HCT116 (cell line): ENCODE data around the gene KRT6C. TPM values are rescaled to one million over a fixed set of nuclear protein-coding genes. Genes with fewer than 3 reads are reported as not detected.

Experiments used
- ATAC-seq: fragments of 200-7000 bp; cut with Tn5 transposase; 2 replicates; pipeline ENCODE4 v1.9.1; 2020; ENCODE audit warnings: mild to moderate bottlenecking, moderate library complexity
- BruUV-seq: library from RNA; stranded (reverse); fragments of 400-500 nt; replicated peaks from 2 replicates; lab custom pipeline; 2021; lab: Mats Ljungman, UMichigan
- CTCF ChIA-PET: fragments of 300-600 bp; sonication (Branson Sonifier 250); formaldehyde crosslinking; loops from one replicate; lab custom pipeline; 2021; ENCODE audit warnings: antibody characterized with exemption; lab: Charles Lee
- POLR2A ChIA-PET: fragments of 300-600, 350-600 bp; sonication (Branson Sonifier 250); formaldehyde crosslinking; loops from one replicate; lab custom pipeline; 2021; ENCODE audit warnings: antibody characterized with exemption; lab: Charles Lee
- RAD21 ChIA-PET, 2 experiments: fragments of 300-600 bp; sonication (Branson Sonifier 250); formaldehyde crosslinking; loops; one replicate each; lab custom pipeline; 2023; ENCODE audit warnings: low total read pairs in 2 of 2; ENCODE audit not compliant: uncharacterized antibody in 2 of 2, unreplicated experiment in 2 of 2, low non-redundant PET in 1 of 2; lab: Charles Lee
- DNase-seq: peaks from one replicate; pipeline ENCODE4 v3.0.0-alpha.2; 2010; ENCODE audit warnings: low read depth, low spot score
- H2AFZ ChIP-seq: fragments of 200-600 bp; shearing (Covaris generic), sonication (generic); 2 replicates; pipeline ENCODE4 v1.6.1; 2017; ENCODE audit warnings: low read depth, mixed run types, mixed read lengths, antibody characterized with exemption, low read length; ENCODE audit not compliant: poor library complexity, severe bottlenecking
- H3K27ac ChIP-seq: 2 replicates; pipeline ENCODE4 v1.5.1; 2012; ENCODE audit warnings: low read depth, low read length
- H3K27me3 ChIP-seq: fragments of 200-600 bp; sonication (generic); 2 replicates; pipeline ENCODE4 v1.6.1; 2016; ENCODE audit warnings: mixed run types, low read length, mixed read lengths; ENCODE audit not compliant: insufficient read depth
- H3K36me3 ChIP-seq, 2 experiments: fragments of 200-500 bp in 1 of 2; fragments of 200-600 bp in 1 of 2; sonication (Bioruptor generic) in 1 of 2; sonication (generic) in 1 of 2; 2 replicates each; pipeline versions ENCODE4 v1.5.1 to v1.6.1; 2014 to 2016; ENCODE audit warnings: low read length in 2 of 2, inconsistent platforms in 1 of 2, mixed read lengths in 1 of 2, mixed run types in 1 of 2; ENCODE audit not compliant: insufficient read depth in 2 of 2, control insufficient read depth in 1 of 2
- H3K4me1 ChIP-seq, 2 experiments: fragments of 200-600 bp in 1 of 2; sonication (generic) in 1 of 2; 2 replicates each; pipeline versions ENCODE4 v1.5.1 to v1.6.1; 2012 to 2017; ENCODE audit warnings: low read length in 2 of 2, inconsistent platforms in 1 of 2, mild to moderate bottlenecking in 1 of 2, mixed read lengths in 1 of 2, mixed run types in 1 of 2, moderate library complexity in 1 of 2; ENCODE audit not compliant: insufficient read depth in 2 of 2, control insufficient read depth in 1 of 2
- H3K4me2 ChIP-seq: fragments of 200-600 bp; sonication (generic); 2 replicates; pipeline ENCODE4 v1.6.1; 2017; ENCODE audit warnings: mixed run types, low read length, mixed read lengths
- H3K4me3 ChIP-seq, 2 experiments: fragments of 200-600 bp in 1 of 2; sonication (generic) in 1 of 2; replicated peaks in 1 of 2; 2 replicates each; pipeline ENCODE4 v1.5.1; 2011 to 2016; ENCODE audit warnings: low read length in 2 of 2, control low read depth in 1 of 2, low read depth in 1 of 2, mild to moderate bottlenecking in 1 of 2, mixed read lengths in 1 of 2, mixed run types in 1 of 2
- H3K79me2 ChIP-seq: fragments of 200-600 bp; sonication (generic); 2 replicates; pipeline ENCODE4 v1.6.1; 2017; ENCODE audit warnings: mild to moderate bottlenecking, mixed run types, low read length, moderate library complexity, mixed read lengths; ENCODE audit not compliant: insufficient read depth
- H3K9ac ChIP-seq: fragments of 200-600 bp; sonication (generic); 2 replicates; pipeline ENCODE4 v1.6.1; 2016; ENCODE audit warnings: low read length, mixed read lengths
- H3K9me2 ChIP-seq: fragments of 200-600 bp; sonication (generic), shearing (Covaris generic); 2 replicates; pipeline ENCODE4 v1.6.1; 2017; ENCODE audit warnings: mixed run types, mild to moderate bottlenecking, moderate library complexity; ENCODE audit not compliant: insufficient read depth
- H3K9me3 ChIP-seq, 2 experiments: fragments of 200-500 bp in 1 of 2; fragments of 200-600 bp in 1 of 2; sonication (Bioruptor generic) in 1 of 2; sonication (generic) in 1 of 2; 2 replicates each; pipeline ENCODE4 v1.6.1; 2014 to 2017; ENCODE audit warnings: low read length in 2 of 2, mixed read lengths in 2 of 2, inconsistent platforms in 1 of 2, low read depth in 1 of 2, mild to moderate bottlenecking in 1 of 2, mixed run types in 1 of 2, moderate library complexity in 1 of 2; ENCODE audit not compliant: control insufficient read depth in 1 of 2, insufficient read depth in 1 of 2
- H4K20me1 ChIP-seq: fragments of 200-600 bp; sonication (generic), shearing (Covaris generic); 2 replicates; pipeline ENCODE4 v1.6.1; 2017; ENCODE audit warnings: mixed run types, mild to moderate bottlenecking, moderate library complexity; ENCODE audit not compliant: insufficient read depth
- CBX3 ChIP-seq: IDR thresholded peaks from 2 replicates; pipeline ENCODE4 v1.6.1; 2012; ENCODE audit warnings: low read depth
- CEBPB ChIP-seq: IDR thresholded peaks from 2 replicates; pipeline ENCODE4 v1.6.1; 2012; ENCODE audit warnings: low read depth
- EZH2 ChIP-seq: fragments of 200-600 bp; sonication (generic); IDR thresholded peaks from 2 replicates; pipeline ENCODE4 v1.6.1; 2017; ENCODE audit warnings: antibody characterized with exemption, mixed run types
- POLR2A ChIP-seq: IDR thresholded peaks from 2 replicates; pipeline ENCODE4 v1.7.0; 2011; ENCODE audit warnings: borderline replicate concordance; ENCODE audit not compliant: insufficient read depth, insufficient read length; ENCODE audit errors: extremely low read depth
- RAD21 ChIP-seq: IDR thresholded peaks from 2 replicates; pipeline ENCODE4 v1.6.1; 2012; ENCODE audit warnings: low read depth, mild to moderate bottlenecking
- TCF7L2 ChIP-seq: IDR thresholded peaks from 2 replicates; pipeline ENCODE4 v1.7.0; 2011; ENCODE audit warnings: borderline replicate concordance, inconsistent platforms; ENCODE audit not compliant: insufficient read depth, insufficient read length; ENCODE audit errors: extremely low read depth
- intact Hi-C: fragments of 100-400 bp; cut with micrococcal nuclease; formaldehyde crosslinking; loops from 2 replicates; pipeline ENCODE4 v1.10.0; 2022
- total RNA-seq: library from RNA; stranded (reverse); gene quantifications from one replicate; pipeline ENCODE4 v1.2.1, GENCODE V29; 2021; ENCODE audit not compliant: unreplicated experiment
- TF ChIP-seq, protein P1 (sequence below): IDR thresholded peaks from 2 replicates; pipeline ENCODE4 v1.6.1; 2011; ENCODE audit warnings: mild to moderate bottlenecking, low read length, moderate library complexity; ENCODE audit not compliant: insufficient replicate concordance; ENCODE audit errors: extremely low read depth
- TF ChIP-seq, protein P2 (sequence below): IDR thresholded peaks from 2 replicates; pipeline ENCODE4 v1.6.1; 2012

Gene KRT6C
- total RNA-seq, 1 experiment from 2014 or later = not detected

DNA sequence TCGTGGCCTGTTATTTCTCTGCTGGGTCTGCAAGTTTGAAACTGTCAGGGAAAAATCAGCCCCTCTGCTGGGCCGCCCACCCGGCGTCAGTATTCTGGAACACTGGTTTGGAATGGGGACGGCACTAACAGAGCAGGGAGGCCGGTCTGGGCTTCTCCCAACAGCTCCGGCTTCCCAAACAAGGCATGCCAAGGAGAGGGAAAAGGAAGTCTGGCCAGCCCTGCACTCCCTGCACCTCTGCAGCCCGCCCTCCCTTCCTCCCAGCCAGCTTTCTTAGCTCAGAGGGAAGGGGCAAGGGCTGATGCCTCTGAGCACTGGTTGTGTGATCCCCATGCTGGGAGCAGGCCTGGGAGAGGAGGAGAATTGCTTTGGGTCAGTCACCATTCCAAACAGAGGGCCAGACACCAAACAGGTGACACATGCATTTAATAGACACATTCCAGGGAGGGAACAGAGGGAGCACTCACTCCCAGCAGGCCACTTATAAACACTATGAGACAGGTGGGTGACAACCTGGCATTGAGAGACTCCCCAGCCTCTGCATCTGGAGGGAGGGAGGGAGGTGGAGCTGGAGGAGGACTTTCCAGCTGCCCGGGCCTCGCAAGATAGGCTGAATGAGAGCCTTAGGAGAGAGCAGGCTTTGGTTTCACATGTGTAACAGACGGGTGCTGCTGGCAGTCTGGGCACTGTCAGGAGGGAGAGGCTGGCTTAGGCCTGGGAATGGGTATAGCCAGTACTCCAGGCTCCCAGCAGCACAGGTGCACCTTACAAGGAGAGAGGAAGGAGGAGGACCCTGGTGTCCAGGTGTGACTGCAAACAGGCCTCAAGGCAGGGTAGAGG is 49.7 kb downstream of the KRT6C start:
- Histone ChIP-seq H3K9ac (no peak overlapping the region), H3K4me2 (0 out of 2 replicates have a peak overlapping the region, but pooled peaks have one; percentile 6), H2AFZ (no peak overlapping the region), H4K20me1 (no peaks in the 10 kb centered on the region), H3K27me3 (no peaks in the 10 kb centered on the region), H3K27ac (no peak overlapping the region), H3K4me3 (no peak overlapping the region), H3K36me3 (no peaks in the 10 kb centered on the region), H3K9me2 (no peaks in the 10 kb centered on the region), H3K79me2 (no peaks in the 10 kb centered on the region), H3K4me1 (peaks cover 0 to 23% of the 10 kb centered on the region in 2 experiments; a peak in 2 of 4 replicates), H3K9me3 (no peaks in the 10 kb centered on the region)
- DNase-seq (no peak), ATAC-seq (peak; percentile 37)
- intact Hi-C loops = no loop called here
- CTCF ChIA-PET = no interaction called here
- no TSS peak for BruUV-seq
- no peak for TF ChIP-seq TCF7L2
- TF ChIP-seq CEBPB = no peak
- TF ChIP-seq RAD21 = no peak
- TF ChIP-seq, protein P1, sequence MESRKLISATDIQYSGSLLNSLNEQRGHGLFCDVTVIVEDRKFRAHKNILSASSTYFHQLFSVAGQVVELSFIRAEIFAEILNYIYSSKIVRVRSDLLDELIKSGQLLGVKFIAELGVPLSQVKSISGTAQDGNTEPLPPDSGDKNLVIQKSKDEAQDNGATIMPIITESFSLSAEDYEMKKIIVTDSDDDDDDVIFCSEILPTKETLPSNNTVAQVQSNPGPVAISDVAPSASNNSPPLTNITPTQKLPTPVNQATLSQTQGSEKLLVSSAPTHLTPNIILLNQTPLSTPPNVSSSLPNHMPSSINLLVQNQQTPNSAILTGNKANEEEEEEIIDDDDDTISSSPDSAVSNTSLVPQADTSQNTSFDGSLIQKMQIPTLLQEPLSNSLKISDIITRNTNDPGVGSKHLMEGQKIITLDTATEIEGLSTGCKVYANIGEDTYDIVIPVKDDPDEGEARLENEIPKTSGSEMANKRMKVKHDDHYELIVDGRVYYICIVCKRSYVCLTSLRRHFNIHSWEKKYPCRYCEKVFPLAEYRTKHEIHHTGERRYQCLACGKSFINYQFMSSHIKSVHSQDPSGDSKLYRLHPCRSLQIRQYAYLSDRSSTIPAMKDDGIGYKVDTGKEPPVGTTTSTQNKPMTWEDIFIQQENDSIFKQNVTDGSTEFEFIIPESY = no peak
- no peak for TF ChIP-seq EZH2
- TF ChIP-seq POLR2A = no peak
- TF ChIP-seq CBX3 = no peak
- TF ChIP-seq, protein P2, sequence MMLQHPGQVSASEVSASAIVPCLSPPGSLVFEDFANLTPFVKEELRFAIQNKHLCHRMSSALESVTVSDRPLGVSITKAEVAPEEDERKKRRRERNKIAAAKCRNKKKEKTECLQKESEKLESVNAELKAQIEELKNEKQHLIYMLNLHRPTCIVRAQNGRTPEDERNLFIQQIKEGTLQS = no peak
- RAD21 ChIA-PET = no interaction called here
- POLR2A ChIA-PET = no interaction called here
